Osteoblast (primary cell): ENCODE measurements around the gene OR5K3. TPM values are rescaled to one million over a fixed set of nuclear protein-coding genes. Genes with fewer than 3 reads are reported as not detected.

Source experiments
- DNase-seq: peaks from one replicate; pipeline ENCODE4 v3.0.0; 2011; ENCODE audit warnings: low spot score, mixed read lengths; ENCODE audit not compliant: insufficient read length; ENCODE audit errors: missing footprints
- H2AFZ ChIP-seq: 2 replicates; pipeline ENCODE4 v1.6.0; 2011; ENCODE audit warnings: mild to moderate bottlenecking, low read length
- H3K27ac ChIP-seq: 2 replicates; pipeline ENCODE4 v1.5.1; 2011; ENCODE audit warnings: mild to moderate bottlenecking, low read depth, low read length, moderate library complexity
- H3K27me3 ChIP-seq: 2 replicates; pipeline ENCODE4 v1.6.0; 2012; ENCODE audit warnings: mild to moderate bottlenecking, control low read depth, inconsistent platforms, low read length, moderate library complexity; ENCODE audit not compliant: insufficient read depth
- H3K36me3 ChIP-seq: 2 replicates; pipeline ENCODE4 v1.5.1; 2011; ENCODE audit warnings: mild to moderate bottlenecking, low read length, control low read depth, moderate library complexity; ENCODE audit not compliant: insufficient read depth
- H3K4me1 ChIP-seq: 2 replicates; pipeline ENCODE4 v1.5.1; 2011; ENCODE audit warnings: mild to moderate bottlenecking, low read length, control low read depth, moderate library complexity; ENCODE audit not compliant: insufficient read depth
- H3K4me2 ChIP-seq: 2 replicates; pipeline ENCODE4 v1.6.0; 2011; ENCODE audit warnings: mild to moderate bottlenecking, low read length; ENCODE audit not compliant: insufficient read depth
- H3K4me3 ChIP-seq: fragments of 200-600 bp; sonication (generic); 3 replicates; pipeline ENCODE4 v1.5.1; 2012; ENCODE audit warnings: mild to moderate bottlenecking, low read length, inconsistent platforms; ENCODE audit not compliant: insufficient read depth
- H3K79me2 ChIP-seq: 2 replicates; pipeline ENCODE4 v1.6.0; 2012; ENCODE audit warnings: mild to moderate bottlenecking, low read length, control low read depth, inconsistent platforms; ENCODE audit not compliant: insufficient read depth
- H3K9me3 ChIP-seq: 2 replicates; pipeline ENCODE4 v1.5.1; 2011; ENCODE audit warnings: low read depth, low read length, control low read depth
- H4K20me1 ChIP-seq: 2 replicates; pipeline ENCODE4 v1.6.0; 2012; ENCODE audit warnings: mild to moderate bottlenecking, low read length, control low read depth; ENCODE audit not compliant: insufficient read depth
- total RNA-seq: library from RNA; depleted of rRNA; stranded (reverse); fragments of >200 nt; gene quantifications from 2 replicates; pipeline ENCODE4 v1.2.3, GENCODE V29; 2012
- TF ChIP-seq, protein P1 (sequence below): IDR thresholded peaks from 2 replicates; pipeline ENCODE4 v1.5.1; 2011; ENCODE audit warnings: mild to moderate bottlenecking, low read depth, low read length, moderate library complexity; ENCODE audit errors: extremely low read depth

OR5K3 gene
- total RNA-seq, 1 donor: not detected

DNA sequence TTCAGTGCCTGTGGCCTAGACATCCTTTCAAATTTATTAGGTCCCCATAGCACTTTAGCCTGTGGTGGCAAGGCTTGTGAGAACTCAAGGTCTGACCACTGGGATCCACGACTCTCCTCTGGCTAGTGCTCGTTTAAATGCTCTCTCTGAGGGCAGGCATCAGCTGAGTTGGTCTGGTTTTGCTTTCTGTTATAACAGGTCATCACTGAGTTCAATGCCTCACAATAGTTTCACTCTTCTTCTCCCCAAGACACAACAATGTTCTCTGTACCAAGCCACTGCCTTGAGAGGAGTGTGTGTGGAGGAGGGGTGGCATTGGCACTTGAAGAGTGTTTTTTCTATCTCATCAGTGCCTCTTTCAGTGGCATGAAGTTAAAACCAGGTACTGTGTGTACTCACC lies 29.2 kb upstream of the OR5K3 start:
- no peak overlapping the region for H2AFZ ChIP-seq
- H3K4me2 ChIP-seq: no peak overlapping the region
- H3K36me3 ChIP-seq: no peaks in the 10 kb centered on the region
- no peaks in the 10 kb centered on the region for H3K4me1 ChIP-seq
- H3K27ac ChIP-seq: no peak overlapping the region
- no peaks in the 10 kb centered on the region for H4K20me1 ChIP-seq
- DNase-seq: no peak
- no peaks in the 10 kb centered on the region for H3K27me3 ChIP-seq
- H3K9me3 ChIP-seq: no peaks in the 10 kb centered on the region
- TF ChIP-seq, protein P1, sequence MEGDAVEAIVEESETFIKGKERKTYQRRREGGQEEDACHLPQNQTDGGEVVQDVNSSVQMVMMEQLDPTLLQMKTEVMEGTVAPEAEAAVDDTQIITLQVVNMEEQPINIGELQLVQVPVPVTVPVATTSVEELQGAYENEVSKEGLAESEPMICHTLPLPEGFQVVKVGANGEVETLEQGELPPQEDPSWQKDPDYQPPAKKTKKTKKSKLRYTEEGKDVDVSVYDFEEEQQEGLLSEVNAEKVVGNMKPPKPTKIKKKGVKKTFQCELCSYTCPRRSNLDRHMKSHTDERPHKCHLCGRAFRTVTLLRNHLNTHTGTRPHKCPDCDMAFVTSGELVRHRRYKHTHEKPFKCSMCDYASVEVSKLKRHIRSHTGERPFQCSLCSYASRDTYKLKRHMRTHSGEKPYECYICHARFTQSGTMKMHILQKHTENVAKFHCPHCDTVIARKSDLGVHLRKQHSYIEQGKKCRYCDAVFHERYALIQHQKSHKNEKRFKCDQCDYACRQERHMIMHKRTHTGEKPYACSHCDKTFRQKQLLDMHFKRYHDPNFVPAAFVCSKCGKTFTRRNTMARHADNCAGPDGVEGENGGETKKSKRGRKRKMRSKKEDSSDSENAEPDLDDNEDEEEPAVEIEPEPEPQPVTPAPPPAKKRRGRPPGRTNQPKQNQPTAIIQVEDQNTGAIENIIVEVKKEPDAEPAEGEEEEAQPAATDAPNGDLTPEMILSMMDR: no peak
- no peak overlapping the region for H3K4me3 ChIP-seq
- no peaks in the 10 kb centered on the region for H3K79me2 ChIP-seq

DNA sequence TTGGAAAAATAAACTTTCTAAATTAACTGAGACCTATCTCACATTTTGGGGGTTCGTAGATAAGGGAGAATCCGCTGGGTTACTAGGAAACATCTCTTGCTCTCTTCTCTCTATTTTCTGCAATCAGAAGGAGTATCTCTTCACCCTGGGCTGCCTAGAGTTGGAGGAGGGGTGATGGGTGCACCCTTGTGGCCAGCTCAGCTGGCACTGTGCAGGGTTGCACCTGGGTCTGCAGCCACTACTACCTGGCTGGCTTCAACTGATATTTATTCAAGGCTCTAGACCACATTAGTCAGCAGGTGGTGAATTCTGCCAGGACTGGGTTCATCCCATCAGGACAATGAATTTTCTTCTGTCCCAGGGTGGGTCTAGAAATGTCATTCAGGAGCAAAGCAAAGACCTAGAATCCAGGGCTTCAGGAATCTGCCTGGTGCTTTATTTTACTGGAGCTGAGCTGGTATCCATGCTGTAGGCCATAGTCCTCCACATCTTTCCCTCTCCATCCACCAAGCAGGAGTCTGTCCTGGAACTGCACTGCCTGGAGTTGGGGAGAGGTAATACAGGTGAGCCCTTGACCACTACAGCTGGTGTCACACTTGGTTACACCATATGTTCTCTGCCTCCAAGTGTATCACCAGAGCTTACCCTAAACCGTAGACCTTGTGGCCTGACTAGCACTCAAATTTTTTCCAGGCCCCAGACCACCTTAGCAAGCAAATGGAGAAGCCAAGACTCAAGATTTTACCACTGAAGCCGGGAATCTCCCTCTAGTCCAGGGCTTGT lies 22.8 kb upstream of the OR5K3 start:
- H3K4me3 ChIP-seq: no peak overlapping the region
- H2AFZ ChIP-seq: no peak overlapping the region
- no peaks in the 10 kb centered on the region for H3K27me3 ChIP-seq
- H3K4me1 ChIP-seq: no peaks in the 10 kb centered on the region
- no peaks in the 10 kb centered on the region for H3K9me3 ChIP-seq
- no peaks in the 10 kb centered on the region for H4K20me1 ChIP-seq
- H3K27ac ChIP-seq: no peak overlapping the region
- H3K4me2 ChIP-seq: no peak overlapping the region
- no peaks in the 10 kb centered on the region for H3K79me2 ChIP-seq
- no peak for DNase-seq
- TF ChIP-seq, protein P1: no peak
- no peaks in the 10 kb centered on the region for H3K36me3 ChIP-seq

DNA sequence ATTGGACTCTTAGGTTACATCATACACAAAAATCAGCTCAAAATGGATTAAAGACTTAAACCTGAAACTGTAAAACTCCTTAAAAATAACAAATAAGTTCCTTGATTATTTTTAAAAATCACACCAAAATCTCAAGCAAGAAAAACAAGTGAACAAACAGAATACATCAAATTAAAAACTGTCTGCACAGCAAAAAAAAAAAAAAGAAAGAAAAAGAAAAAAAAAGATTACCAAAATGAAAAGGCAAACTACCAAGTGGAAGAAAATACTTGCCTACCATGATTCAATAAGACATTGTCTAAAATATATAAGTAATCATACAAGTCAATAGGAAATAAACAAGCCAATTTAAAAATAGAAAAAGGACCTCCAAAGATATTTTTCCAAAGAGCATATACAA lies 19.3 kb upstream of the OR5K3 start:
- Histone ChIP-seq H3K9me3 (no peaks in the 10 kb centered on the region), H3K4me2 (no peak overlapping the region), H2AFZ (no peak overlapping the region), H3K79me2 (no peaks in the 10 kb centered on the region), H3K4me3 (no peak overlapping the region), H4K20me1 (no peaks in the 10 kb centered on the region), H3K4me1 (no peaks in the 10 kb centered on the region), H3K36me3 (no peaks in the 10 kb centered on the region), H3K27me3 (no peaks in the 10 kb centered on the region), H3K27ac (no peak overlapping the region)
- no peak for DNase-seq
- TF ChIP-seq, protein P1: no peak

DNA sequence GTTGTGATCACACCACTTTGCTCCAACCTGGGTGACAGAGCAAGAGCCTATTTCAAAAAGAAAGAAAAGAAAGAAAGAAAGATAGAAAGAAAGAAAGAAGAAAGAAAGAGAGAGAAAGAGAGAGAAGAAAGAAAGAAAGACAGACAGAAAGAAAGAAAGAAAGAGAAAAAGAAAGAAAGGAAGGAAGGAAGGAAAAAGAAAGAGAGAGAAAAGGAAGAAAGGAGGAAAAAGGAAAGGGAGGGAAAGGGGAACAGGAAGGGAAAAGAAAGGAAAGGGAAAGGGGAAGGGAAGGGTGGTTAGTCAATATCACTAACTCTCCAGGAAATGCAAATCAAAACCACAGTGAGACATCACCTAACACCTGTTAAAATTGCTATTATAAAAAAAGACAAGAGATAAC lies 18.6 kb upstream of the OR5K3 start:
- H3K36me3 ChIP-seq: no peaks in the 10 kb centered on the region
- no peaks in the 10 kb centered on the region for H4K20me1 ChIP-seq
- no peak overlapping the region for H3K4me3 ChIP-seq
- H3K27me3 ChIP-seq: no peaks in the 10 kb centered on the region
- TF ChIP-seq, protein P1: no peak
- H2AFZ ChIP-seq: no peak overlapping the region
- DNase-seq: no peak
- no peaks in the 10 kb centered on the region for H3K9me3 ChIP-seq
- H3K4me1 ChIP-seq: no peaks in the 10 kb centered on the region
- H3K4me2 ChIP-seq: no peak overlapping the region
- no peaks in the 10 kb centered on the region for H3K79me2 ChIP-seq
- no peak overlapping the region for H3K27ac ChIP-seq
